IPS DF 4.7 (cell line): ENCODE results near the gene PRSS58.

Source experiments
- DNase-seq: peaks from one replicate; pipeline ENCODE4 v3.0.0-alpha.2; 2013; ENCODE audit warnings: low spot score; ENCODE audit errors: extremely low read depth

The PRSS58 gene, protein sequence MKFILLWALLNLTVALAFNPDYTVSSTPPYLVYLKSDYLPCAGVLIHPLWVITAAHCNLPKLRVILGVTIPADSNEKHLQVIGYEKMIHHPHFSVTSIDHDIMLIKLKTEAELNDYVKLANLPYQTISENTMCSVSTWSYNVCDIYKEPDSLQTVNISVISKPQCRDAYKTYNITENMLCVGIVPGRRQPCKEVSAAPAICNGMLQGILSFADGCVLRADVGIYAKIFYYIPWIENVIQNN

DNA sequence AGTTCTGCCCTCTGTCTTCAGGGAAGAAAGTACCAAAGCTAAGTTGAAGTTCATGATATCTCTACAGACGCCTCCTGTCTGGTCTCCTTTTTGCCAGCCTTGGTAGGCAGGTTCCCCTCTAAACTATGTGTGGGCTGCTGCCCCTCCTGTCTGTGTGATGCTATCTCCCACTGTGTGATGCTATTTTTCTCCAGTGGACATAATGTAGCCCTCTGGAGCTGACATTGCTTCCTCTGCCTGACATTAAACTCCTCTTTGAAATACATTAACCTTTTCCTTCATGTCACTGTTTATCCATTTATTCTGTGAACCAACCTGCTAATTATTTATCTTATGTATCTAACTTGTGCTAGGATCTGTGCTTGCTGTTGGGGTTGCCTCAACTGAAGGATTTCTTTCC, at the start of gene PRSS58:
Gene PRSS58 (minus strand): TSS at position 101 of the 400 bp plus-strand sequence. CDS start 351 bp downstream, outside the sequence.
- DNase-seq = no peak

- no peak for DNase-seq
Measured at GRCh38 chr7:142307246-142307900, 49.5 kb upstream of the PRSS58 start.

- DNase-seq = no peak
Measured at GRCh38 chr7:142303650-142304049, 45.8 kb upstream of the PRSS58 start.

- no peak for DNase-seq
Measured at GRCh38 chr7:142301923-142302550, 44.2 kb upstream of the PRSS58 start.

DNA sequence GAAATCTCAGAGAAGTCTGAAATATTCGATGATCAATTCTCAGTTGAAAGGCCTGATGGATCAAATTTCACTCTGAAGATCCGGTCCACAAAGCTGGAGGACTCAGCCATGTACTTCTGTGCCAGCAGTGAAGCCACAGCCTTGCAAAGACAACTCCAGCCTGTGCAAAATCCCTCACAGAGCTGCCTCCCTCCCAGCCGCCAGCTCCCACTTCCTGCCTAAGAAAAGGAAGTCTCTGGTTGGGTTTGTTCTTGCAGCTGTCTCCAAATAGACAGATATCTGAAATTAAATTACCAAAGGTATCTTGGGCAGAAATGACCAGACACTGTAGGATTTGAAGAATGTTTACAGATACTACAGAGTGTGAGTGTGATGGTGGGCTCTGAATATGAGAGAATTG, 43.4 kb upstream of the PRSS58 start:
- no peak for DNase-seq

DNA sequence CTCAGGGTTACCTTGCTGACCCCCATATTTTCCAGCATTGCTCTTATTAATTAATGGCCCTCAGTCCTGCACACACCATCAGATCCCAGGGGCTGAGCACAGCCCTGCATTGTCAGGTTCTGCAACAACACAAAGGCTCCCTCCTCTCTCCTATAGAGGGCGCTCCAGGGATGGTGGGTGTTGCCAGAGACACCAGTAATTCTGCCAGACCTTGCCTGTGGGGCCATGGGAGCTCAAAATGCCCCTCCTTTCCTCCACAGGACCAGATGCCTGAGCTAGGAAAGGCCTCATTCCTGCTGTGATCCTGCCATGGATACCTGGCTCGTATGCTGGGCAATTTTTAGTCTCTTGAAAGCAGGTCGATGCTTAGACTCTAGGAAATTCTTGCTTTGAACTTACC, 42.8 kb upstream of the PRSS58 start:
- no peak for DNase-seq

GRCh38 chr7:142299237-142299781, 41.5 kb upstream of the PRSS58 start:
- no peak for DNase-seq

DNA sequence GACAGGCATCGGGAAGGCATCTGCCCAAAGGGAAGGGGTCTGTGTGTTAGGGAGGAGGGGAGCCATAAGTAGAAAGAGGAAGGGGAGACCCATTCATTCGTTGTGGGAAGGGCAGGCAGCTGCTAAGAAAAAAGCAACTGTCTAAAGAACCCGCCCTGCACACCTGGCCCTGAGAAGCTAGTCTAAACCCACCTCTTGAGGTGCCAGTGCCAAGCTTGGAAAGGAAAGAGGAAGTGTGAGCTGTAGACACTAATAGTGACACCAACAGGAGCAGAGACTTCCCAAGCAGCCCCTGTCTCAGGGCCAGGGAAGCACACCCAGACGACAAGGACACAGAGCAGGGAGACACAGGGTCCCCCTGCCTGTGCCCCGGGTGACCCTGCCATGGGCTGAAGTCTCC, 40.8 kb upstream of the PRSS58 start:
- no peak for DNase-seq

- DNase-seq = peak; percentile 69
Measured at GRCh38 chr7:142298009-142298408, 40.2 kb upstream of the PRSS58 start.

- DNase-seq = no peak
Measured at GRCh38 chr7:142280263-142280662, 22.4 kb upstream of the PRSS58 start.

GRCh38 chr7:142279601-142280000, 21.7 kb upstream of the PRSS58 start:
- DNase-seq = no peak

- DNase-seq = no peak
Measured at GRCh38 chr7:142275028-142275427, 17.2 kb upstream of the PRSS58 start.

DNA sequence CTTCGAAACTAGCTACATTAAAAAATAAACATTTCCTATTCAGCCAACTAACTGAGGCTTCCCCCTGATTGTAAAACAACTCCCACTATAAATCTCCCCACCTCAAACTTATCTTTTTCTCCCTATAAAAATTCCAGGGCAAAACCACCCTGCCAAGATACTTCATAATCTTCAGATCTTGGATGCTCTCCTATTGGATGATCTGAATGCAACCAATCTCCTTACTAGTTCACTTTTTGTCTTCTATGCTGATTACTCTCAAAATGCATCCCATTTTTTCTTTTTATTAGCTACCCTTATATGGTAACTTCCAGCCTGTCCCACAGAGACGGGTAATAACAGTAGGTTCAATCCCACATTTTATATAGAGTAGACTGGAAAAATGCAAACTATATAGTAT, 15.0 kb upstream of the PRSS58 start:
- no peak for DNase-seq

DNA sequence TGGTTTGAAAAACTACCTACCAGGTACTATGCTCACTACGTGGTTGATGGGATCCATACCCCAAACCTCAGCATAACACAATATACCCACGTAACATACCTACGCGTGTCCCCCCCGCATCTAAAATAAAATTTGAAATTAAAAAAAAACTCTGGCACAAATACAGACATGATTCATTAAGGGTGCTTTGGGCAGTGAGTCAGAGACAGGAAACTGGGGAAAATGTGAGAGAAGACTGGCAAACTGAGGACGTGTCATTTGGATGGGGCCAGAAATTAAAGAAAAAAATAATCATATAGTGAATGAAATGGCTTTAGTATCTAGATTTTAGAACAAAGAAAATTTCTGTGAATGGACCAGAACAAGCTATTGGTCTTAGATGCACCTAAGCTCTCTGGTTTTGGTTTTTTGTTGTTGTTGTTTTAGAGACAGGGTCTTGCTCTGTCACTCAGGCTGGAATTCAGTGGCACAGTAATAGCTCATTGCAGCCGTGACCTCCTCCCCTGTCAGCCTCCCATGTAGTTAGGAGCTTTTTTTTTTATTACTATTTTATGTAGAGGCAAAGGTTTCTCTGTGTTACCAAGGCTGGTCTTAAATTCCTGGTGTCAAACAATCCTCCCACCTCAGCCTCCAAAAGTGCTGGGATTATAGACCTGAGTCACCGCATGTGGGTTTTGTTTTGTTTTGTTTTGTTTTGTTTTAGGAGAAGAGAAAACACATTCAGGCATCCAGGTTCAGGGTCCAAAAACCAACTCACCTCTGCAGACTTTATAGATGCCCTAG, 5.9 kb upstream of the PRSS58 start:
- no peak for DNase-seq

GRCh38 chr7:142250705-142251104, 7.2 kb downstream of the PRSS58 start:
- no peak for DNase-seq

GRCh38 chr7:142249918-142250317, 7.9 kb downstream of the PRSS58 start:
- no peak for DNase-seq

- no peak for DNase-seq
Measured at GRCh38 chr7:142248166-142249160, 9.4 kb downstream of the PRSS58 start.

- DNase-seq = no peak
Measured at GRCh38 chr7:142243823-142244222, 14.0 kb downstream of the PRSS58 start.

GRCh38 chr7:142240546-142240945, 17.3 kb downstream of the PRSS58 start:
- DNase-seq = no peak

- DNase-seq = no peak
Measured at GRCh38 chr7:142231716-142232115, 26.1 kb downstream of the PRSS58 start.
